Hepatocyte (in vitro differentiated cells): ENCODE data around the gene MESD.

Experiments
- EZH2 ChIP-seq: fragments of 200-600 bp; sonication (generic); IDR thresholded peaks from 2 replicates; pipeline ENCODE4 v1.6.1; 2016; ENCODE audit warnings: antibody characterized with exemption, mild to moderate bottlenecking, borderline replicate concordance
- EZH2phosphoT487 ChIP-seq: fragments of 200-600 bp; sonication (generic); IDR thresholded peaks from one replicate; pipeline ENCODE4 v1.6.1; 2018; ENCODE audit warnings: antibody characterized with exemption, mild to moderate bottlenecking, low read depth, moderate library complexity; ENCODE audit not compliant: unreplicated experiment, severe bottlenecking
- TF ChIP-seq, protein P1 (sequence below): fragments of 200-600 bp; sonication (generic); IDR thresholded peaks from 2 replicates; pipeline ENCODE4 v1.5.1; 2016; ENCODE audit warnings: antibody characterized with exemption, mild to moderate bottlenecking; ENCODE audit not compliant: poor library complexity

- TF ChIP-seq, protein P1, sequence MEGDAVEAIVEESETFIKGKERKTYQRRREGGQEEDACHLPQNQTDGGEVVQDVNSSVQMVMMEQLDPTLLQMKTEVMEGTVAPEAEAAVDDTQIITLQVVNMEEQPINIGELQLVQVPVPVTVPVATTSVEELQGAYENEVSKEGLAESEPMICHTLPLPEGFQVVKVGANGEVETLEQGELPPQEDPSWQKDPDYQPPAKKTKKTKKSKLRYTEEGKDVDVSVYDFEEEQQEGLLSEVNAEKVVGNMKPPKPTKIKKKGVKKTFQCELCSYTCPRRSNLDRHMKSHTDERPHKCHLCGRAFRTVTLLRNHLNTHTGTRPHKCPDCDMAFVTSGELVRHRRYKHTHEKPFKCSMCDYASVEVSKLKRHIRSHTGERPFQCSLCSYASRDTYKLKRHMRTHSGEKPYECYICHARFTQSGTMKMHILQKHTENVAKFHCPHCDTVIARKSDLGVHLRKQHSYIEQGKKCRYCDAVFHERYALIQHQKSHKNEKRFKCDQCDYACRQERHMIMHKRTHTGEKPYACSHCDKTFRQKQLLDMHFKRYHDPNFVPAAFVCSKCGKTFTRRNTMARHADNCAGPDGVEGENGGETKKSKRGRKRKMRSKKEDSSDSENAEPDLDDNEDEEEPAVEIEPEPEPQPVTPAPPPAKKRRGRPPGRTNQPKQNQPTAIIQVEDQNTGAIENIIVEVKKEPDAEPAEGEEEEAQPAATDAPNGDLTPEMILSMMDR: no peak
- no peak for TF ChIP-seq EZH2
- TF ChIP-seq EZH2phosphoT487: no peak
Measured at GRCh38 chr15:81026836-81027599, 37.4 kb upstream of the MESD start.
